CD14-positive monocyte (primary cell): ENCODE results near the gene NFE2L3. TPM values are rescaled to one million over a fixed set of nuclear protein-coding genes. Genes with fewer than 3 reads are reported as not detected.
A peak's percentile ranks its signal among the peaks of the same experiment; 100 is the strongest.

Source experiments
- DNase-seq, 3 donors: peaks; one replicate each; pipeline ENCODE4 v3.0.0-alpha.2; 2011 to 2022
- H2AFZ ChIP-seq: 2 replicates; pipeline ENCODE4 v1.6.0; 2012; ENCODE audit warnings: mild to moderate bottlenecking, low read depth, low read length, inconsistent platforms; ENCODE audit not compliant: insufficient read depth, poor library complexity, severe bottlenecking
- H3K27ac ChIP-seq, 2 donors: 1 replicate in 1 of 2; 2 replicates in 1 of 2; pipeline ENCODE4 v1.5.1; 2012 to 2013; ENCODE audit warnings: low read length in 2 of 2, control low read depth in 1 of 2, inconsistent platforms in 1 of 2, low read depth in 1 of 2, mild to moderate bottlenecking in 1 of 2
- H3K27me3 ChIP-seq, 2 donors: one replicate each; pipeline versions ENCODE4 v1.6.0 to v1.6.1; 2011 to 2013; ENCODE audit warnings: low read length in 2 of 2; ENCODE audit not compliant: control insufficient read depth in 2 of 2, insufficient read depth in 2 of 2
- H3K36me3 ChIP-seq, 2 donors: replicated peaks in 1 of 2; 1 replicate in 1 of 2; 2 replicates in 1 of 2; pipeline versions ENCODE4 v1.5.1 to v1.6.1; 2012 to 2013; ENCODE audit warnings: low read length in 2 of 2, control low read depth in 1 of 2, inconsistent platforms in 1 of 2, mild to moderate bottlenecking in 1 of 2; ENCODE audit not compliant: insufficient read depth in 2 of 2, control insufficient read depth in 1 of 2
- H3K4me1 ChIP-seq, 2 donors: 1 replicate in 1 of 2; 2 replicates in 1 of 2; pipeline versions ENCODE4 v1.5.1 to v1.6.1; 2012 to 2013; ENCODE audit warnings: low read length in 2 of 2, control low read depth in 1 of 2, inconsistent platforms in 1 of 2, mild to moderate bottlenecking in 1 of 2, moderate library complexity in 1 of 2; ENCODE audit not compliant: insufficient read depth in 2 of 2, control insufficient read depth in 1 of 2
- H3K4me2 ChIP-seq: replicated peaks from 2 replicates; pipeline ENCODE3; 2012; ENCODE audit warnings: low read length, moderate library complexity, mild to moderate bottlenecking; ENCODE audit not compliant: poor library complexity, severe bottlenecking; ENCODE audit errors: extremely low read depth
- H3K4me3 ChIP-seq, 3 experiments: fragments of 200-600 bp in 1 of 3; sonication (generic) in 1 of 3; replicated peaks in 1 of 3; 1 replicate in 2 of 3; 2 replicates in 1 of 3; pipeline ENCODE4 v1.5.1; 2011 to 2013; ENCODE audit warnings: low read length in 3 of 3, mild to moderate bottlenecking in 3 of 3, control low read depth in 2 of 3, low read depth in 2 of 3, inconsistent platforms in 1 of 3, moderate library complexity in 1 of 3
- H3K79me2 ChIP-seq: 2 replicates; pipeline ENCODE4 v1.6.0; 2012; ENCODE audit warnings: mild to moderate bottlenecking, control low read depth, inconsistent platforms, low read length, moderate library complexity; ENCODE audit not compliant: insufficient read depth
- H3K9ac ChIP-seq: 2 replicates; pipeline ENCODE4 v1.6.0; 2017; ENCODE audit warnings: low read length, mild to moderate bottlenecking; ENCODE audit not compliant: insufficient read depth, poor library complexity, severe bottlenecking
- H3K9me3 ChIP-seq, 2 donors: replicated peaks in 1 of 2; 1 replicate in 1 of 2; 2 replicates in 1 of 2; pipeline versions ENCODE4 v1.5.1 to v1.6.1; 2012 to 2013; ENCODE audit warnings: low read length in 2 of 2, control low read depth in 1 of 2; ENCODE audit not compliant: control insufficient read depth in 1 of 2, insufficient read depth in 1 of 2
- H4K20me1 ChIP-seq: 2 replicates; pipeline ENCODE4 v1.6.0; 2012; ENCODE audit warnings: mild to moderate bottlenecking, low read length, control low read depth, moderate library complexity; ENCODE audit not compliant: insufficient read depth
- H3K27ac Mint-ChIP-seq, 7 donors: one replicate each; pipeline ENCODE4 v1.8.0; 2020; ENCODE audit warnings: mild to moderate bottlenecking in 7 of 7, mixed read lengths in 7 of 7, moderate library complexity in 6 of 7, inconsistent platforms in 2 of 7
- H3K27me3 Mint-ChIP-seq, 3 donors: one replicate each; pipeline ENCODE4 v1.8.0; 2021 to 2022; ENCODE audit warnings: low read depth in 3 of 3, mild to moderate bottlenecking in 3 of 3, mixed read lengths in 3 of 3, moderate library complexity in 3 of 3, inconsistent platforms in 1 of 3
- H3K36me3 Mint-ChIP-seq, 2 donors: one replicate each; pipeline ENCODE4 v1.8.0; 2020; ENCODE audit warnings: mixed read lengths in 2 of 2, inconsistent platforms in 1 of 2, mild to moderate bottlenecking in 1 of 2
- H3K4me1 Mint-ChIP-seq: one replicate; pipeline ENCODE4 v1.8.0; 2020; ENCODE audit warnings: mild to moderate bottlenecking, mixed read lengths
- H3K4me3 Mint-ChIP-seq, 2 donors: one replicate each; pipeline ENCODE4 v1.8.0; 2020; ENCODE audit warnings: mild to moderate bottlenecking in 2 of 2, mixed read lengths in 2 of 2, moderate library complexity in 1 of 2
- H3K9me3 Mint-ChIP-seq, 7 donors: one replicate each; pipeline ENCODE4 v1.8.0; 2020 to 2022; ENCODE audit warnings: mixed read lengths in 7 of 7, mild to moderate bottlenecking in 6 of 7, moderate library complexity in 6 of 7, inconsistent platforms in 2 of 7
- WGBS: methylation state at CpG from one replicate; pipeline ENCODE4 v1.1.5; 2013; ENCODE audit warnings: missing lambda C conversion rate; ENCODE audit not compliant: insufficient coverage; 5-methylcytosine and 5-hydroxymethylcytosine counted together
- intact Hi-C, 2 donors: fragments of 100-400 bp; cut with micrococcal nuclease; formaldehyde crosslinking; loops; one replicate each; pipeline versions ENCODE4 v1.15.0 to v1.15.1; 2023
- polyA plus RNA-seq, 3 donors: library from polyadenylated mRNA; depleted of rRNA in 1 of 3; unstranded in 2 of 3; stranded (reverse) in 1 of 3; fragments of 300-500 nt in 2 of 3; fragments of >200 nt in 1 of 3; fragmentation: Illumina TruSeq in 2 of 3; gene quantifications; 1 replicate in 2 of 3; 2 replicates in 1 of 3; pipeline ENCODE4 v1.2.3, GENCODE V29; 2012 to 2021
- TF ChIP-seq, protein P1 (sequence below): fragments of 200-600 bp; IDR thresholded peaks from one replicate; pipeline ENCODE4 v1.8.0; 2022; ENCODE audit warnings: antibody characterized with exemption, mild to moderate bottlenecking

The NFE2L3 gene
- polyA plus RNA-seq, 3 donors: 4.4 to 17.2 (median 10.6) TPM

DNA sequence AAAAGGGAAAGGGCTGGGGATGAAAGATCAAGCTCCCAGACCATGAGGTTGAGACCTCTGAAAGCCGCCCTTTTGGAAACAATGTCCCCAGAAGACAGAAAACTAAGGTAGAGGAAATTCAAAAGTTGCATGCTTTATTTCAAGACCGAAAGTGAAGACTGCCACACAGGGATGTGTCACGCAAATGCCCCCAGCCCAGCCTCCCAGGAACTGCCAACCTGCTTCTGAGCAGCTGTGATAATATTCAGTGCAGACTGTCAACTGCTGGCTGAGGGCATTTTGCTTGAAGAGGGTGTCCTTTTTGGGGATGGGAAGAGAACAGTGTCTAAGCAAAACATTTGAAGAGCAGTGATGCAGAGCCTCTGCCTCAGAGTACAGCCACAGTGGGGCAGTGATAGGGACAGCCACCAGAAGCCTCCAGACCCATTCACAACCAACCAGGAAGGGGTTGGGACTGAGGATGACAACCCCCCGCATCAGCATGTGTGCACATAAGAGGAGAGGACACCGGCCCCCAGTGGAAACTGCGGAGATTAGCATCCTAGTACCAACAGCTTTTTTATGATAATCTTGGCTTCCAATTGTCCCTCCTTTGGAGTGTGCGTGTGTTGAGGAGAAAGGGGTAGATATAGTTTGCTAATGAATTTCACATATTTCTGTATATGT, 34.7 kb upstream of the NFE2L3 start:
- no peaks in the 10 kb centered on the region for H4K20me1 ChIP-seq
- no peak overlapping the region for H3K9ac ChIP-seq
- H3K4me1 ChIP-seq: no peaks in the 10 kb centered on the region
- peaks cover 0 to 6% (median 0%) of the 10 kb centered on the region in 3 donors for H3K27me3 Mint-ChIP-seq
- no peak overlapping the region for H3K4me3 ChIP-seq
- TF ChIP-seq, protein P1, sequence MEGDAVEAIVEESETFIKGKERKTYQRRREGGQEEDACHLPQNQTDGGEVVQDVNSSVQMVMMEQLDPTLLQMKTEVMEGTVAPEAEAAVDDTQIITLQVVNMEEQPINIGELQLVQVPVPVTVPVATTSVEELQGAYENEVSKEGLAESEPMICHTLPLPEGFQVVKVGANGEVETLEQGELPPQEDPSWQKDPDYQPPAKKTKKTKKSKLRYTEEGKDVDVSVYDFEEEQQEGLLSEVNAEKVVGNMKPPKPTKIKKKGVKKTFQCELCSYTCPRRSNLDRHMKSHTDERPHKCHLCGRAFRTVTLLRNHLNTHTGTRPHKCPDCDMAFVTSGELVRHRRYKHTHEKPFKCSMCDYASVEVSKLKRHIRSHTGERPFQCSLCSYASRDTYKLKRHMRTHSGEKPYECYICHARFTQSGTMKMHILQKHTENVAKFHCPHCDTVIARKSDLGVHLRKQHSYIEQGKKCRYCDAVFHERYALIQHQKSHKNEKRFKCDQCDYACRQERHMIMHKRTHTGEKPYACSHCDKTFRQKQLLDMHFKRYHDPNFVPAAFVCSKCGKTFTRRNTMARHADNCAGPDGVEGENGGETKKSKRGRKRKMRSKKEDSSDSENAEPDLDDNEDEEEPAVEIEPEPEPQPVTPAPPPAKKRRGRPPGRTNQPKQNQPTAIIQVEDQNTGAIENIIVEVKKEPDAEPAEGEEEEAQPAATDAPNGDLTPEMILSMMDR: no peak
- H3K27ac Mint-ChIP-seq: peak overlapping the region in 1 of 7 donors; percentile 37
- no peaks in the 10 kb centered on the region for H3K9me3 ChIP-seq
- H2AFZ ChIP-seq: no peak overlapping the region
- H3K4me2 ChIP-seq: no peak overlapping the region
- H3K36me3 Mint-ChIP-seq: no peaks in the 10 kb centered on the region
- H3K36me3 ChIP-seq: no peaks in the 10 kb centered on the region
- H3K27ac ChIP-seq: no peak overlapping the region
- intact Hi-C loops: no loop called here
- peak overlapping the region in 1 of 2 donors; percentile 19 for H3K4me3 Mint-ChIP-seq
- no peaks in the 10 kb centered on the region for H3K4me1 Mint-ChIP-seq
- H3K79me2 ChIP-seq: no peaks in the 10 kb centered on the region
- WGBS: 91% methylated on average over 2 of the region's 7 CpGs
- peak in 1 of 3 donors; percentile 29 for DNase-seq
- H3K9me3 Mint-ChIP-seq: peaks cover 0 to 2% (median 0%) of the 10 kb centered on the region in 7 donors
- H3K27me3 ChIP-seq: no peaks in the 10 kb centered on the region

- Histone ChIP-seq H3K27me3 (no peaks in the 10 kb centered on the region), H3K79me2 (no peaks in the 10 kb centered on the region), H3K4me3 (no peak overlapping the region), H3K27ac (no peak overlapping the region), H4K20me1 (no peaks in the 10 kb centered on the region), H3K9me3 (no peaks in the 10 kb centered on the region), H3K4me1 (no peaks in the 10 kb centered on the region), H3K9ac (no peak overlapping the region), H3K36me3 (no peaks in the 10 kb centered on the region), H2AFZ (no peak overlapping the region), H3K4me2 (no peak overlapping the region)
- Mint-ChIP-seq H3K9me3 (peaks cover 0 to 2% (median 0%) of the 10 kb centered on the region in 7 donors), H3K4me1 (peaks cover 2% of the 10 kb centered on the region), H3K4me3 (no peak overlapping the region), H3K36me3 (no peaks in the 10 kb centered on the region), H3K27ac (no peak overlapping the region), H3K27me3 (peaks cover 0 to 5% (median 0%) of the 10 kb centered on the region in 3 donors)
- DNase-seq: no peak
- WGBS: 86% methylated on average over 5 of the region's 6 CpGs
- TF ChIP-seq, protein P1: no peak
- intact Hi-C loops: no loop called here
Measured at GRCh38 chr7:26117970-26118369, 34.0 kb upstream of the NFE2L3 start.
